CD4-positive, alpha-beta T cell treated with Interleukin-10 for 1 hour (primary cell): ENCODE results near the gene TMBIM4.
"Not testable (repeated sequence)": the region's sequence is repeated elsewhere in the genome, so short reads cannot be mapped to it uniquely, and the experiment has no call there.

Experiments used
- DNase-seq: peaks from one replicate; pipeline ENCODE4 v3.0.0-alpha.2; 2020

Gene TMBIM4

GRCh38 chr12:66182956-66183355 is 13.2 kb upstream of the TMBIM4 start:
- no peak for DNase-seq

- no peak for DNase-seq
Observed at GRCh38 chr12:66176105-66176900, 6.5 kb upstream of the TMBIM4 start.

GRCh38 chr12:66174391-66175325 is 4.9 kb upstream of the TMBIM4 start:
- DNase-seq = not testable (repeated sequence)

- no peak for DNase-seq
Observed at GRCh38 chr12:66170606-66171005, 810 bp upstream of the TMBIM4 start.

- no peak for DNase-seq
Observed at GRCh38 chr12:66168410-66168809, 1.4 kb downstream of the TMBIM4 start.

- DNase-seq = no peak
Observed at GRCh38 chr12:66166561-66166960, 3.2 kb downstream of the TMBIM4 start.

GRCh38 chr12:66165141-66165540 is 4.7 kb downstream of the TMBIM4 start:
- DNase-seq = no peak

- DNase-seq = no peak
Observed at GRCh38 chr12:66164349-66164821, 5.4 kb downstream of the TMBIM4 start.

GRCh38 chr12:66163289-66163688 is 6.5 kb downstream of the TMBIM4 start:
- no peak for DNase-seq

- DNase-seq = no peak
Observed at GRCh38 chr12:66162701-66163100, 7.1 kb downstream of the TMBIM4 start.

GRCh38 chr12:66160704-66161103 is 9.1 kb downstream of the TMBIM4 start:
- DNase-seq = no peak

GRCh38 chr12:66159123-66159522 is 10.7 kb downstream of the TMBIM4 start:
- no peak for DNase-seq

- no peak for DNase-seq
Observed at GRCh38 chr12:66156654-66157053, 13.1 kb downstream of the TMBIM4 start.

- no peak for DNase-seq
Observed at GRCh38 chr12:66154776-66155175, 15.0 kb downstream of the TMBIM4 start.

GRCh38 chr12:66152732-66153131 is 17.1 kb downstream of the TMBIM4 start:
- DNase-seq = no peak

- no peak for DNase-seq
Observed at GRCh38 chr12:66149702-66150398, 19.9 kb downstream of the TMBIM4 start.

- peak; percentile 22 for DNase-seq
Observed at GRCh38 chr12:66144791-66145754, 24.7 kb downstream of the TMBIM4 start.

GRCh38 chr12:66143868-66144267 is 25.9 kb downstream of the TMBIM4 start:
- DNase-seq = no peak

- DNase-seq = no peak
Observed at GRCh38 chr12:66142826-66143225, 27.0 kb downstream of the TMBIM4 start.

GRCh38 chr12:66141299-66141698 is 28.5 kb downstream of the TMBIM4 start:
- no peak for DNase-seq

- DNase-seq = no peak
Observed at GRCh38 chr12:66140731-66141130, 29.1 kb downstream of the TMBIM4 start.

- DNase-seq = no peak
Observed at GRCh38 chr12:66139328-66139727, 30.5 kb downstream of the TMBIM4 start.
